Measurements from ENCODE around the gene ATP2A3.

- no peak for TF ChIP-seq POLR2A (IDR thresholded peaks at IDR 0.05)
- TF ChIP-seq, protein P1, sequence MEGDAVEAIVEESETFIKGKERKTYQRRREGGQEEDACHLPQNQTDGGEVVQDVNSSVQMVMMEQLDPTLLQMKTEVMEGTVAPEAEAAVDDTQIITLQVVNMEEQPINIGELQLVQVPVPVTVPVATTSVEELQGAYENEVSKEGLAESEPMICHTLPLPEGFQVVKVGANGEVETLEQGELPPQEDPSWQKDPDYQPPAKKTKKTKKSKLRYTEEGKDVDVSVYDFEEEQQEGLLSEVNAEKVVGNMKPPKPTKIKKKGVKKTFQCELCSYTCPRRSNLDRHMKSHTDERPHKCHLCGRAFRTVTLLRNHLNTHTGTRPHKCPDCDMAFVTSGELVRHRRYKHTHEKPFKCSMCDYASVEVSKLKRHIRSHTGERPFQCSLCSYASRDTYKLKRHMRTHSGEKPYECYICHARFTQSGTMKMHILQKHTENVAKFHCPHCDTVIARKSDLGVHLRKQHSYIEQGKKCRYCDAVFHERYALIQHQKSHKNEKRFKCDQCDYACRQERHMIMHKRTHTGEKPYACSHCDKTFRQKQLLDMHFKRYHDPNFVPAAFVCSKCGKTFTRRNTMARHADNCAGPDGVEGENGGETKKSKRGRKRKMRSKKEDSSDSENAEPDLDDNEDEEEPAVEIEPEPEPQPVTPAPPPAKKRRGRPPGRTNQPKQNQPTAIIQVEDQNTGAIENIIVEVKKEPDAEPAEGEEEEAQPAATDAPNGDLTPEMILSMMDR (IDR thresholded peaks at IDR 0.05), result no peak
Measured at GRCh38 chr17:3956983-3957382, 7.3 kb downstream of the ATP2A3 start.

Measured in body of pancreas (tissue), 4 donors.